HG03280 (cell line): ENCODE data around the gene DOCK1.

Source experiments
- ATAC-seq: cut with Tn5 transposase; IDR thresholded peaks from one replicate; pipeline ENCODE4 v1.9.1; 2021; ENCODE audit warnings: mild to moderate bottlenecking, moderate library complexity; ENCODE audit not compliant: unreplicated experiment

The DOCK1 gene

GRCh38 chr10:127413326-127413725 lies 508.1 kb downstream of the DOCK1 start:
- no peak for ATAC-seq

- no peak for ATAC-seq
These were observed 508.8 kb downstream of the DOCK1 start for GRCh38 chr10:127414024-127414423.

GRCh38 chr10:127415116-127415515 lies 509.9 kb downstream of the DOCK1 start:
- no peak for ATAC-seq

- no peak for ATAC-seq
These were observed 510.8 kb downstream of the DOCK1 start for GRCh38 chr10:127415901-127416581.

- ATAC-seq, result no peak
These were observed 511.8 kb downstream of the DOCK1 start for GRCh38 chr10:127417031-127417430.

GRCh38 chr10:127417686-127418401 lies 512.6 kb downstream of the DOCK1 start:
- ATAC-seq, result no peak

- no peak for ATAC-seq
These were observed 513.4 kb downstream of the DOCK1 start for GRCh38 chr10:127418536-127419168.

- ATAC-seq, result no peak
These were observed 515.0 kb downstream of the DOCK1 start for GRCh38 chr10:127420138-127420684.

GRCh38 chr10:127423218-127423915 lies 518.1 kb downstream of the DOCK1 start:
- no peak for ATAC-seq

- ATAC-seq, result no peak
These were observed 519.5 kb downstream of the DOCK1 start for GRCh38 chr10:127424594-127425264.

GRCh38 chr10:127426746-127427145 lies 521.5 kb downstream of the DOCK1 start:
- no peak for ATAC-seq

- no peak for ATAC-seq
These were observed 522.7 kb downstream of the DOCK1 start for GRCh38 chr10:127427926-127428325.

GRCh38 chr10:127428385-127428980 lies 523.3 kb downstream of the DOCK1 start:
- no peak for ATAC-seq

- no peak for ATAC-seq
These were observed 524.5 kb downstream of the DOCK1 start for GRCh38 chr10:127429601-127430312.

GRCh38 chr10:127431525-127431924 lies 526.3 kb downstream of the DOCK1 start:
- ATAC-seq, result no peak

- no peak for ATAC-seq
These were observed 528.8 kb downstream of the DOCK1 start for GRCh38 chr10:127434006-127434405.

GRCh38 chr10:127435246-127435645 lies 530.0 kb downstream of the DOCK1 start:
- no peak for ATAC-seq

- ATAC-seq, result no peak
These were observed 535.1 kb downstream of the DOCK1 start for GRCh38 chr10:127440371-127440770.

GRCh38 chr10:127441350-127442219 lies 536.4 kb downstream of the DOCK1 start:
- no peak for ATAC-seq
